GM21576 (cell line): Measurements from ENCODE around the gene PSMB11.

Source experiments
- ATAC-seq: cut with Tn5 transposase; IDR thresholded peaks from one replicate; pipeline ENCODE4 v1.9.1; 2021; ENCODE audit warnings: mild to moderate bottlenecking, moderate library complexity; ENCODE audit not compliant: unreplicated experiment

PSMB11 gene

DNA sequence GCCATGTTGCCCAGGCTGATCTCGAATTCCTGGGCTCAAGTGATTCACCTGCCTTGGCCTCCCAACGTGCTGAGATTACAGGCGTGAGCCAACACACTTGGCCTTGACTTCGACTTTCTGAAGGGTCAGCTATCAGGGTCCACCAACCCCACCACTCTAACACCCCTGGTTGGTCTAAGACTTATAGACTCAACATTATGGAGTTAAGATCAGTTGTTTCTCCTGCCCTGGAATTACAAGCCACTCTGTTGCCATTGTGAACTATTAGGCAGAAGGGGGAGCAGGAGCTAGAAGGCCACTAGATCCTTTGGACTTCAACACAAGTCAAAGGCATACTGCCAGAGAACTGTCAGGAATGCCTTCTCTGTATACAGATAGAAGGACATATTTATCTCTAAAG lies 1.9 kb upstream of the PSMB11 start:
- no peak for ATAC-seq

DNA sequence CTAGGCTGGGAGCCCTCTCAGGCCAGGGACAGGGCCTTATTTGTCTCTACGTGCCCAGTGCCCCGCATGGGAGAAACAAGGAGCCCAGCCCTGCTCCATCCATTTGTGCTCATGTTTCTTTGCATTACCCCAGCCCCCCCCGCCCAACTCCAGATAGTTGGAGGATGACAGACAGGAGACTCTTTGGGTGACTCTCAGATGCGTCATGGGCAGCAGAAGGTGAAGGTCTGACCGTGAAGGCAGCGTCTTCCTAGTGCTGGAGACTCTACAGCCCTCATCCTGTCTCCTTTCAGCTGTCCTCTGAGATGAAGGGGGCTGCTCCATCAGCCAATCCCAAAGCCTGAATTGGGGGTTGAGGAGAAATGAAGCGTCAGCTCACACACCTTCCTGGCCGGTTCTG lies 283 bp upstream of the PSMB11 start:
- no peak for ATAC-seq

DNA sequence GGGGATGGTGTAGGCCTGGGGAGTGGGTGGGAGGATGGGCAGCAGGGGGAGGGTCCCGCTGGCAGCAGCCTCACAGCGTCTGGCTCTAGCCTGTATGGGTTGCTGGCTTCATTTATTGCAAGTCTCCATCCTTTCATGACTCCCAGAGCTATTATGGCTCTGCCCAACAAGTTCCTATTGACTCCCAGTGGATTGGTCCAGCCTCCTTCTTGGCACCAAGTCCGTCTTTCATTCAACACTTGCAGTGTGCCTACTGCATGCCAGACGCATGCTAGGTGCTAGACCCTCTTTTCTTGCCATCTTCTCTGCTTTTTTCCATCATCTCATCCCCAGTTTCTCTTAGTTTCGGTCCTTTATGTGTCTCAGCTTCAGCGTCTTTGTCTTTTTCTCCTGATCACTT lies 1.1 kb downstream of the PSMB11 start:
- no peak for ATAC-seq

DNA sequence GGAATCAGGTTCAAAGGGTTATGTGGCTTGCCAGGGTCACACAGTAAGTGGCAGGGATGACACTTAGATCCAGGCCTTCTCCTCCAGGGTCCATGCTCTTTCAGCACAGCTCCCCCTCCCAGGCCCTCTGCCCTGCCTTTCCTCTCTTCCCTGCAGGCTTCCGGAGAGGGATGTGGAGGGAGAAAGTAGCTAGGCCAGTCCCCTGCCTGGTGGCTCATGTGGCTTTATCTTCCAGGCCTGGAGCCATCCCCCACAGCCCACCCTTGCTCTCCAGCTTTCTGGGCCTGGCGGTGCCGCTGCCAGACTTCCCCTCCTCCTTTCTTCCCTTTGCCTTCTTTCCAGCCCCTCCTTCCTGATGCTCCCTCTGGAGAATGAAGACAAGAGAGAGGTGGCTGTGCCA lies 1.7 kb downstream of the PSMB11 start:
- no peak for ATAC-seq

DNA sequence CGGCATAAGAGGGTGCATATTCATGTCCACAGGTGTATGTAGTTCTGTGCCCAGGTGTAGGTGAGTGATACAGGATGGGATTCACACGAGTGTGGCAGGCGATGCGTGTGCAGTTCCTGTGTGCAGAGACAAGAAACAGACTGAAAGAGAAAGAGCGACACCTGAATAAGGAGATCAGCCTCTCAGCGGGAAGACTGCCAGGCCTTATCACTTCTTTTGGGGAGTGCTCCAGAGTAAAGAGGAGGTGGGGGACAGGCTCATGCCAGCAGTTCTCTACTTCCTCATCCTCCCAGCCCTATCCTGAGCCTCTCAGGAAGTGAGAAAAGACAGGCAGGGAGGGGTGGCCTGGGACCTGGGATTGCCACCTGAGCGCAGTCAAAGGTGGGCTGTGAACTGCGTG lies 2.8 kb downstream of the PSMB11 start:
- ATAC-seq, result no peak

DNA sequence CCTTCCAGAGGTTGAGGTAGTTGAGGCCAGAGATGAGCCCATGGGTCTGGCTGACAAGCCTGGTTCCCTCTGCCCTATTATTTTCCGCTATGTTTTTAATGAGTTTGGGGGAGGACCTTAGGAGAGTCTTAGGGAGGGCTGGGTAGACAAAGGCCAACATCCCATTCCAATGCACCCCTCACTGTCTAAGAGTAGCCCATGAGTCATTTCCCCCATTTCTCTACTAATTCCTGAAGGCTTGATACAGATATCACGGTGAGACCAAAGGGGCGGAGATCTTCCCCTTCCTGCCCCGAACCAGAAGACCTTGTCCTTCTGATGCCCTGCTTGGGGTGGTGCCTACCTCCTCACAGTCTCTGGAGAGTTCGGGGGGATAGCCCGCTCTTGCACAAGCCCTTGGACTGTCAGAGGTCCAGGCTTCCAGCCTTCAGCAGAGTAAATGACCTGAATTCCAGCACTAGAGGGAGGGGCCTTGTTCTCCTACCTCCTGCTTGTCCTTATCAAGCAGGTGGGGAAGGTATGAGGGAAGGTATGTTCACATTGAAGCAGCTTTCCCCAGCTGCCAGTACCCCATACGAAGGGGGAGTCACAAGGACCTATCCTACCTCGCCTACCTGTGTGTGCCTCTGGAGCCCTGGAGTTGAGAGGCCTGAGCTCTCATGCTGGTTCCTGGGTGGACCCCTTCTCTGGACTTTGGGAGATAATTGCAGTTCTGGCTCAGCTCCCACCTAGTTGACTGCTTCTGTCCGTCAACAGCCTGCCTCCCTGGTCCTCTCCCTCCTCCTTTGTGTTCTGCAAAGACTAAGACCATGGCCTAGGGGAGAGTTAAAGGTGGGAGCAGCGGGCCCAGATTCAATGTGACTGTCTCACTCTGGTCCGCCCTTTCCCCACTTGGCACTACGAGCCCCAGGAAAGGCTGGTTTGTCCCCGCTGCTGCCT lies 3.7 kb downstream of the PSMB11 start:
- no peak for ATAC-seq

DNA sequence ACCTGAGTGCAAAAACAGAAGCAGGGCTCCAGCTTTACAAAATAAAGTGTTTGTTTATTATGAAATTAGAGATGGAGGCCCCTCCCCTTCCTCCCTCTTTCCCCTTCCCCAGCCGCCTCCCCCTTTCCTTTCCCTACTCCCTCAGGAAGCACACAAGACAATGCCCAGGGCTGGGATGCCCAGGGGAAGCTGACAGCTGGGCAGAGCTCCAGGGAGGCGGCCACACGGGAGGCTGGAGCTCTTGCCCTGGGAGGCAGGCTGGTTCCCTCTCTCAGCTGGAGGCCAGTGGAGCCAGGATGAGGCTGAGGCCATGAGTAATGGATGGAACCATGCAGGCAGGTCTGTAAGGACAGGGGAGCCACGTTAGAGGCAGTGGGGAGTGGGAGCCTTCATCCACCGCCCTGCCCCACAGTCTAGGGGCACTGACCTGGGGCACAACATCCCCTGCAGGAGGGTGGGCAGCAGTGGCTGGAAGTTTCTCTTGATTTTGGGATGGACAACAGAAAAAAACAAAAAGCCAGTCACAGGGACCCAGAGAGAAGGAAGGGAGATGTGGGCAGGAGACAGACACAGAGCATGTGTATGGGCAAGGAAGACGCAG lies 5.1 kb downstream of the PSMB11 start:
- ATAC-seq, result no peak

DNA sequence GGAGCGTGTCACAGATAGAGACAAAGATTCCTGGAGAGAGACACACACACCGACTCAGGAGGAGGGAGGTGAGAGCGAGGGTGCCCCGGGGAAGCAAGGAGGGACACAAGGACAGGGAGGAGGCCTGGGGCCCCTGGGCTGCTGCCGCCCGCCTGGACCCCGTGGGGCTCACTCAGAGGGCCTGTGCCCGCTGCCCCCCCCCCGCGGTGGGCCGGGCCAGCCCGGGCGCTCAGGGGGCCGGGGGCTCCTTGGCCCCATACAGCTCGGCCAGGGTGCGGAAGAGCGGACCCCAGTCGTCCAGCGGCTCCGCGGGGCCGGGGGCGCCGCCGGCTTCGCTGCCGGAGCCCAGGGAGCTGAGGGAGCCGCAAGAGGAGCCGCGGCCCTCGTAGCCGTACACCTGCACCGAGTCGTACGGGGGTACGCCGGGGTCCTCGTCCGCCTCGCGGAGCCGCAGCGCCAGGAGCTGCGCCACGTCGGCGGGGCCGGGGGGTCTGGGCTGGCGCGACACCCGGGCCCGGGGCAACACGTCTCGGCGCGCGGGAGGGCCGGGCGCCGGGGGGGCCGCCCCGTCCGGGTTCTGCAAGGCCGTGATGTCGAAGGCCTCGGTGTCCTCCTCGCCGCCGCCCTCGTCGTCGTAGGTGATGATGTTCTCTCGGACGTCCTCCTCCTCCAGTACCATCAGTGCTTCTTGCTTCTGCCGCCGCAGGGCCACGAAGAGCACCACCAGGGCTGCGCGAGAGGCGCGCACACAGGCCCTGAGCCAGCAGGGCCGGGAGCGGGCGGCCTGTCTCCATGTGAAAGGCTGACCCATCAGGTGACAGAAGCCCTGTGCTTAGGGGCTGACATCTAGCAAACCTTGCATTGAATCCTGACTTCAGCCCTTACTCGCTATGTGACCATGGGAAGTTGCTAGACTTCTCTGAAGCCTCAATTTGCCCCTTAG lies 6.0 kb downstream of the PSMB11 start:
- no peak for ATAC-seq

DNA sequence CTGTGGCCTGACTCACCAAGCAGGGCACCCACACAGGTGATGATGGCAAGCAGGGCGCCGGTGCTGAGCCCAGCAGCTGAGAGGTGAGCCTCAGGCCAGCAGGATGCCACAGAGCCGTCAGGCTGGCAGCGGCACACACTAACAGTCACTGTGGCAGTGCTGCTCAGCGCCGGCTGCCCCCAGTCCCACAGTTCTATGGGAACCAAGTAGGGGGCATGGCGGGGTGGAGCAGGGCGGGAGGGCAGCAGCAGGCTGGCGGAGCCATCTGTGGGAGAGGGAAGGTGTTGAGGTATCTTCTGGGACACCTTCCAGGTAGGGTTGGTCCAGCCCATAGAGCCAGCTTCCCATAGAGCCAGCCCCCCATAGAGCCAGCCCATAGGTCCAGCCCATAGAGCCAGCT lies 7.0 kb downstream of the PSMB11 start:
- no peak for ATAC-seq

DNA sequence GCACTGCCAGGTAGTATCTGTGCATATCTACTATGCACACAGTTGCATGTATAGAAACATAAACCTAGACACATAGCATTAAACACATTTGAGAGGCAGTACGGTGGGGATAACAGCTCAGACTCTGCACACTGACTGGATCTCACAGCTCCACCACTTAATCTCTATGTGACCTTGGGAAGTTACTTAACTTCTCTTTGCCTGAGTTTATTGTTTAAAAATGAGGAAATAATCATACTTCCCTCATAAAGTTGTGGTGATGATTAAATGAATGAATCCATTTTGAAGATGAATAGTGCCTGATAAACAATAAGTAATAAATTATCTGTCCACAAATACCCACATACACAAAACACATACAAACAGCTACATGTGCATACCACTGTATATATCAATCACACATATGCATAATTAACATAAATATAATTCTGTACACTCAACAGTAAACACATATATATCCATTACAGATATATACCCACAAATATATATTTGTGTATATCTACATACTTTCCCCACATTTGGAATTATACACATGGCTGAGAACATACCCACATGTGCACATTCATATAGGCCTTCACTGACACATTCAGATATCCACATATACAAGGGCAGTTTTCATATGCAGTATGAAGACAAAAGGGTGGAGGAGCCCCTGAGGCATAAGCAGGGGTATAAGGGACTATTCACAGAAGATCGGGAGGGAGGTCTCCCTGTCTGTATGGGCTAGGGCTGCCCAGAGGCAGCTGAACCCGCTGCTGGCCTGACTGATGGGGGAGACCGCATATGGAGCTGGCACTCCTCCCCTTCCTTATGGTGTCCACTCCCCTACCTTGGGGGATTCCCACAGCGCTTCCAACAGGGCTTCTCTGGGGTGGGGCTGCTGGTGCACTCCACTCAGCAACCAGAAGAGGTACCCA lies 9.4 kb downstream of the PSMB11 start:
- no peak for ATAC-seq

DNA sequence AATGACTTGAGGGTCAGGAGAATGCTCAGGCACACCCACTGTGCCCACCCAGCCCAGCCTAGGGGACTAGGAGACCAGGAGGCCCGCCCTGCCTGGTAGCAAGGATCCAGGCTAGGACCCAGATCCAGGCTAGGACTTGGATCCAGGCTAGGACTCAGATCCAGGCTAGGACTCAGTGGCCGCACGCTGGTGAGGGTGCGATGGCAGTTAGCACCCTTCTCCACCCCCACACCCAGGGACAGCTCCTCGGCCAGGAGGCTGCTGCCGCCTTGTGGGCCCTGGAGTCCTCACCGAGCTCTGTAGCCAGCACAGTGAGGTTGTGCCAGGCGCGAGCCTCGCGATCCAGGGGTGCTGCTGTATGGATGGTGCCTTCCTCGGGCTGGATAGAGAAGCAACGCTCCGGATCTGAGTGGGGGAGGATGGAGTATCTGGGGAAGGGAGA lies 10.2 kb downstream of the PSMB11 start:
- ATAC-seq, result no peak

DNA sequence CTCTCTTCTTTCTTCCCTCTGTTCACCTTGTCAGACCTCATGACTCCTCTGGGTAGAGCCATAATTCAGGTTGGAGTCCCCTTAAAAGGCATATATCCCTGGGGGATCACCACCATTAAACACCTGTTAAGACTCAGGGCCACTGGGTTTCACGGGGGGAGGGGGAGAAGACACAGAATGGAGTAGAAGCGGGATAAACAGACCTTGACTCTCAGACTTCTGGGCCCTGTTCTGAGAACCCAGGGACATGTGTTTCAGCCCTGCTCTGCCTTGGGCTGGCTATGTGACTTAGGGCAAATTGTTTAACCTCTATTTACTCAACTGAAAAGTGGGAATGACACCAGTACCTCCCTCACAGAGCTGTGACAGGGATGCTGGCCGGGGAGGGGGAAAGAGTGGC lies 10.7 kb downstream of the PSMB11 start:
- no peak for ATAC-seq

DNA sequence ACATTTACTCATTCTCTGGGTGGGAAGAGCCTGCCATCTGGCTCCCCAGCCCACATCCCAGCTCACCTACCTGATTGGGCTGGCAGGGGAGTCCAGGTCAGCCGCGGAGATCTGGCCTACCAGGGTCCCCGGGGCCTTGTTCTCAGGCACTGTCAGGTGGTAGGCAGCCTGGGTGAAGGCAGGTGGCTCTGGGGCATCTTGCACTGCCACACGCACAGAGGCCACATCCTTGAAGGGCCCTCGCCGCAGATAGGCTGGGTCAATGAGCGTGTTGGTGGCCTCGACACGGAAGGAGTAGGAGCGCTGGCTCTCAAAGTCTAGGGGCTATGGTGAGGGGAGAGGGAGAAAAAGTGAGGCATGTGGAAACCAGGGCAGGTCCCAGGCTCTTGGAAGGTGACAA lies 11.4 kb downstream of the PSMB11 start:
- no peak for ATAC-seq

DNA sequence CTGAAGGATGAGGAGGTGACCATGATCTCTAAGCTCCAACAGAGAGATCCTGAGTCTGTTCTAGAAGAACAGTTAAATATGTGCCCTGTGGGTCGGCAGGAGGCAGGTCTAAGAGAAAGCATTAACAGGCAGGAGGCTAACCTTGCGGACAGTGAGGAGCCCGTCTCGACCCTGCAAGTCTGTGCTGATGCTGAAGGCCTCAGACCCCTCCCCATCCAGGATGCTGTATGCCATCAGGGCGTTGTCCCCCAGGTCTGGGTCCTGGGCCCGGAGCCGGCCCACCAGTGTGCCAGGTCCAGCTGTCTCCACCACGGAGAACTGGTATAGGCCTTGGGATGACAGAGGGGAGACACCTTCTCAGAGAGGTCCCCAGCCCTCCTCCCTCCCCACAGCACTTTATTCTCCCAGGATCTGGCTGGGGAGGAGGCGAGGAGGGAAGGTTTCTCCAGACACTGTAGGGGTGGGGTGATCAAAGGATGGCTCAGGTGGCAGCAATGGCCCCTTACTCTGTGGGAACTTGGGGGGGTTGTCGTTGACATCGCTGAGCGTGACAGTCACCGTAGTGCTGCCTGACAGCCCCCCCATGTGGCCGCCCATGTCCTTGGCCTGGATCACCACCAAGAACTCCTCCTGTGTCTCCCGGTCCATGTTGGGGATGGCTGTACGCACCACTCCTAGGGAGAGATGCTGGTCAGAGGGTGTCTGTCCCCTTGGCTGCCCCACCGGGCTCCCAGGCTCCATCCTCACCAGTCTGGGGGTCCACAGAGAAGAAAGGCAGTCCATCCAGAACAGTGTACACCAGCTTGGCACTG lies 12.2 kb downstream of the PSMB11 start:
- ATAC-seq, result no peak

DNA sequence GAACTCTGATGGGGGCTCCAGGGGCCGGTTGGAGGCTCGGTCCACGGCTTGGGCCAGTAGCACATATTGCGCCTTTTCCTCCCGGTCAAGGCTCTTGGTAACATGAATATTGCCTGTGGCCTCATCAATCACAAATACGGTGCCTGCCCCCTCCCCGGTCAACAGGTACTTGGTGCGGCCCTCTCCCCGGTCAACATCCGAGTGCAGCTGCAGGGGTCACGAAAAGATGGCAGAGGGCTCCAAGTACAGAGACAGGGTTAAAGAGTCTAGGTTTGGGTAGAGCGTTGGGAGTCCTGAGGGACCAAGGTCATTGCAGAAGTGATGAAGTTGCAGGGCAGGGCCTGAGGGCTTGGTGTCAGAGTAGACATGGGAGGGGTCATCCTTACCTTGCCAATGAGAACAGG lies 13.1 kb downstream of the PSMB11 start:
- no peak for ATAC-seq

DNA sequence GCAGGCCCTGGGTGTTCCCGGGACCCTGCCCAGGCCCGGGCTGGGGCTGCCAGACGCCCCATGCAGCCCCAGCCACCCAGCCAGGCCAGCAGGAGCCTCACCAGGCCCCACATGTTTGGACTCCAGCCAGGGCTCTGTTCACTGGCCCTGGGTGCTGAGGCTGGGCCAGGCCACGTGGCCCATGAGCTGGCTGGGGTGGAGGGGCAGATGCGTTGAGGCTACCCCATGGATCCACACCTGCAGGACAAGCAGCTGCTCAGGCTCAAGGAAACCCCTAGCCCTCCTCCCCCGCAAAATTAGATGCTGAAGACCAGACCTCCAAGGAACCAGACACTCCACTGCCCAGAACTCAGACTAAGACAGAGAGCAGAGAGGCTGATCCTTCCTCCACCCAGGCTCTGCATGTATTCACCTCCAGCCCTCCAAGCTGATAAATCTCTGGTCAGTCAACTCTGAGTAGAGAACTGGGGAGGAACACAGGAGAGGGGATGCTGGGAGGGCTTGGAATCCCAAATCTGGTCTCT lies 13.7 kb downstream of the PSMB11 start:
- no peak for ATAC-seq

DNA sequence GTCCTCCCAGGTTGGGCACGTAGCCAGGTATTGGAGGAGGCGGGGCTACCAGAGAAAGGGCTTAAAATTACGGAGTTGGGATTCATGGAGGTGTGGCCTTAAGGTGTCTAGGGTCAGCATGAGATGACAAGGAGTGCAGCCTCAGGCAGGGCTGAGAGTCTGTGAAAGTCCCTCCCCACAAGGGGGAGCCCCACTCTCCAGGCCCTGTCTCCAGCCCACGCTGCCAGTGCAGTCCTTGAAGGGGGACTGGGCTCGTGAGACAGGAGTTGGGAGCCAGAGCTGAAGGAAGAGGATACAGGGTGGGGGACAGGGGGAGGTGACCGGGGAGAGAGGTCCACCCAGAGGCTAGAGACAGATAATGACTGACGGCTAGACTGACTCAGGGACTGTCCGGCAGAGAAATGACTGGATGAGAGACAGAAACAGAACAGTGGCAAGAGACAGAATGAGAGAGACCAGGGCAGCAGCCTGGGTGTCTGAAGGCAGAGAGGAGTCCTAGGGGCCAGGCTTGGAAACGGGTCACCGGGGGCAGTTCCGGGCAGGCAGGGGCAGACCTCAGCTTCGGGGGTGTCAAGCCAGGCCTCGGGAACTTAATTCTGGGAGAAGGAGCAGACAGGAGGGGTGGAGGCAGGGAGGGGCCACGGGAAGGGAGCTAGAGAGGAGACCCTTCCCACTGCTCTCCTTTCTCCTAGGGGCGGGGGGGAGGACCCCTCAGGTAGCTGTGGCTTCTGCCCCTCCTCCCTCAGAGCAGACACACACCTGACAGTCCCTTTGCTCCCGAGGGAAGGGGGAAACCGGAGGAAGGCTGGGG lies 14.3 kb downstream of the PSMB11 start:
- peak; percentile 45 for ATAC-seq
